ENCODE data around the gene SLC43A2.
A peak's percentile ranks its signal among the peaks of the same experiment; 100 is the strongest.

Gene SLC43A2

GRCh38 chr17:1644493-1645206, 16.0 kb upstream of the SLC43A2 start:
- Histone ChIP-seq H3K4me1 (ENCODE audit: control insufficient read depth in 2 of 2, insufficient read depth in 2 of 2, low read length in 2 of 2) (peaks cover 26 to 27% of the 10 kb centered on the region in 2 donors), H3K27ac (ENCODE audit: low read depth in 2 of 2, low read length in 2 of 2) (peak overlapping the region in 1 of 2 donors; percentile 68), H3K36me3 (ENCODE audit: control insufficient read depth in 2 of 2, insufficient read depth in 2 of 2, low read length in 2 of 2) (peaks cover 6 to 11% of the 10 kb centered on the region in 2 donors), H3K4me3 (ENCODE audit: low read length in 2 of 2) (peak overlapping the region; percentile 60 to 61), H3K9ac (ENCODE audit: low read depth in 1 of 2, low read length in 2 of 2) (peak overlapping the region; percentile 41 to 47), H3K9me3 (ENCODE audit: control insufficient read depth in 2 of 2, low read length in 2 of 2) (no peaks in the 10 kb centered on the region), H3K27me3 (ENCODE audit: control insufficient read depth in 2 of 2, insufficient read depth in 2 of 2, low read length in 2 of 2) (no peaks in the 10 kb centered on the region)

- peak overlapping the region; percentile 47 for H3K9ac ChIP-seq (ENCODE audit: low read depth in 1 of 2, low read length in 2 of 2)
- peak overlapping the region; percentile 10 to 68 for H3K27ac ChIP-seq (ENCODE audit: low read depth in 2 of 2, low read length in 2 of 2)
Measured at GRCh38 chr17:1643999-1644492, 15.4 kb upstream of the SLC43A2 start.

GRCh38 chr17:1643293-1643998, 14.8 kb upstream of the SLC43A2 start:
- peak overlapping the region; percentile 30 to 68 for H3K27ac ChIP-seq (ENCODE audit: low read depth in 2 of 2, low read length in 2 of 2)
- peaks cover 24 to 25% of the 10 kb centered on the region in 2 donors for H3K4me1 ChIP-seq (ENCODE audit: control insufficient read depth in 2 of 2, insufficient read depth in 2 of 2, low read length in 2 of 2)
- H3K9ac ChIP-seq (ENCODE audit: low read depth in 1 of 2, low read length in 2 of 2), result peak overlapping the region; percentile 47
- no peaks in the 10 kb centered on the region for H3K27me3 ChIP-seq (ENCODE audit: control insufficient read depth in 2 of 2, insufficient read depth in 2 of 2, low read length in 2 of 2)
- no peaks in the 10 kb centered on the region for H3K9me3 ChIP-seq (ENCODE audit: control insufficient read depth in 2 of 2, low read length in 2 of 2)
- H3K4me3 ChIP-seq (ENCODE audit: low read length in 2 of 2), result peak overlapping the region; percentile 60 to 61
- peaks cover 6 to 11% of the 10 kb centered on the region in 2 donors for H3K36me3 ChIP-seq (ENCODE audit: control insufficient read depth in 2 of 2, insufficient read depth in 2 of 2, low read length in 2 of 2)

More at GRCh38 chr17:1643999-1644492, 15.4 kb upstream of the SLC43A2 start:
- Histone ChIP-seq H3K4me3 (ENCODE audit: low read length in 2 of 2) (peak overlapping the region; percentile 60 to 61), H3K36me3 (ENCODE audit: control insufficient read depth in 2 of 2, insufficient read depth in 2 of 2, low read length in 2 of 2) (peaks cover 6 to 11% of the 10 kb centered on the region in 2 donors), H3K27me3 (ENCODE audit: control insufficient read depth in 2 of 2, insufficient read depth in 2 of 2, low read length in 2 of 2) (no peaks in the 10 kb centered on the region), H3K9me3 (ENCODE audit: control insufficient read depth in 2 of 2, low read length in 2 of 2) (no peaks in the 10 kb centered on the region), H3K4me1 (ENCODE audit: control insufficient read depth in 2 of 2, insufficient read depth in 2 of 2, low read length in 2 of 2) (peaks cover 26 to 27% of the 10 kb centered on the region in 2 donors)

- H3K9ac ChIP-seq (ENCODE audit: low read depth in 1 of 2, low read length in 2 of 2), result no peak overlapping the region
- no peak overlapping the region for H3K27ac ChIP-seq (ENCODE audit: low read depth in 2 of 2, low read length in 2 of 2)
- H3K27me3 ChIP-seq (ENCODE audit: control insufficient read depth in 2 of 2, insufficient read depth in 2 of 2, low read length in 2 of 2), result no peaks in the 10 kb centered on the region
- peaks cover 6 to 10% of the 10 kb centered on the region in 2 donors for H3K36me3 ChIP-seq (ENCODE audit: control insufficient read depth in 2 of 2, insufficient read depth in 2 of 2, low read length in 2 of 2)
- no peak overlapping the region for H3K4me3 ChIP-seq (ENCODE audit: low read length in 2 of 2)
- peaks cover 13 to 14% of the 10 kb centered on the region in 2 donors for H3K4me1 ChIP-seq (ENCODE audit: control insufficient read depth in 2 of 2, insufficient read depth in 2 of 2, low read length in 2 of 2)
- H3K9me3 ChIP-seq (ENCODE audit: control insufficient read depth in 2 of 2, low read length in 2 of 2), result no peaks in the 10 kb centered on the region
Measured at GRCh38 chr17:1641065-1641403, 12.4 kb upstream of the SLC43A2 start.

GRCh38 chr17:1640329-1641064, 11.9 kb upstream of the SLC43A2 start:
- no peak overlapping the region for H3K4me3 ChIP-seq (ENCODE audit: low read length in 2 of 2)
- no peak overlapping the region for H3K9ac ChIP-seq (ENCODE audit: low read depth in 1 of 2, low read length in 2 of 2)
- no peak overlapping the region for H3K27ac ChIP-seq (ENCODE audit: low read depth in 2 of 2, low read length in 2 of 2)
- no peaks in the 10 kb centered on the region for H3K9me3 ChIP-seq (ENCODE audit: control insufficient read depth in 2 of 2, low read length in 2 of 2)
- peaks cover 12 to 13% of the 10 kb centered on the region in 2 donors for H3K4me1 ChIP-seq (ENCODE audit: control insufficient read depth in 2 of 2, insufficient read depth in 2 of 2, low read length in 2 of 2)
- H3K36me3 ChIP-seq (ENCODE audit: control insufficient read depth in 2 of 2, insufficient read depth in 2 of 2, low read length in 2 of 2), result peaks cover 7 to 9% of the 10 kb centered on the region in 2 donors
- no peaks in the 10 kb centered on the region for H3K27me3 ChIP-seq (ENCODE audit: control insufficient read depth in 2 of 2, insufficient read depth in 2 of 2, low read length in 2 of 2)

- no peaks in the 10 kb centered on the region for H3K9me3 ChIP-seq (ENCODE audit: control insufficient read depth in 2 of 2, low read length in 2 of 2)
- H3K27ac ChIP-seq (ENCODE audit: low read depth in 2 of 2, low read length in 2 of 2), result no peak overlapping the region
- no peak overlapping the region for H3K4me3 ChIP-seq (ENCODE audit: low read length in 2 of 2)
- no peak overlapping the region for H3K9ac ChIP-seq (ENCODE audit: low read depth in 1 of 2, low read length in 2 of 2)
- H3K27me3 ChIP-seq (ENCODE audit: control insufficient read depth in 2 of 2, insufficient read depth in 2 of 2, low read length in 2 of 2), result no peaks in the 10 kb centered on the region
- H3K36me3 ChIP-seq (ENCODE audit: control insufficient read depth in 2 of 2, insufficient read depth in 2 of 2, low read length in 2 of 2), result peaks cover 5 to 9% of the 10 kb centered on the region in 2 donors
- H3K4me1 ChIP-seq (ENCODE audit: control insufficient read depth in 2 of 2, insufficient read depth in 2 of 2, low read length in 2 of 2), result peaks cover 12 to 13% of the 10 kb centered on the region in 2 donors
Measured at GRCh38 chr17:1639549-1640180, 11.0 kb upstream of the SLC43A2 start.

- Histone ChIP-seq H3K27me3 (ENCODE audit: control insufficient read depth in 2 of 2, insufficient read depth in 2 of 2, low read length in 2 of 2) (no peaks in the 10 kb centered on the region), H3K36me3 (ENCODE audit: control insufficient read depth in 2 of 2, insufficient read depth in 2 of 2, low read length in 2 of 2) (peaks cover 5 to 9% of the 10 kb centered on the region in 2 donors), H3K4me1 (ENCODE audit: control insufficient read depth in 2 of 2, insufficient read depth in 2 of 2, low read length in 2 of 2) (peaks cover 3 to 4% of the 10 kb centered on the region in 2 donors), H3K4me3 (ENCODE audit: low read length in 2 of 2) (no peak overlapping the region), H3K9me3 (ENCODE audit: control insufficient read depth in 2 of 2, low read length in 2 of 2) (no peaks in the 10 kb centered on the region), H3K27ac (ENCODE audit: low read depth in 2 of 2, low read length in 2 of 2) (no peak overlapping the region), H3K9ac (ENCODE audit: low read depth in 1 of 2, low read length in 2 of 2) (no peak overlapping the region)
Measured at GRCh38 chr17:1638624-1639300, 10.1 kb upstream of the SLC43A2 start.

GRCh38 chr17:1638171-1638590, 9.5 kb upstream of the SLC43A2 start:
- peaks cover 5 to 9% of the 10 kb centered on the region in 2 donors for H3K36me3 ChIP-seq (ENCODE audit: control insufficient read depth in 2 of 2, insufficient read depth in 2 of 2, low read length in 2 of 2)
- H3K27me3 ChIP-seq (ENCODE audit: control insufficient read depth in 2 of 2, insufficient read depth in 2 of 2, low read length in 2 of 2), result no peaks in the 10 kb centered on the region
- H3K9me3 ChIP-seq (ENCODE audit: control insufficient read depth in 2 of 2, low read length in 2 of 2), result no peaks in the 10 kb centered on the region
- H3K9ac ChIP-seq (ENCODE audit: low read depth in 1 of 2, low read length in 2 of 2), result no peak overlapping the region
- no peak overlapping the region for H3K4me3 ChIP-seq (ENCODE audit: low read length in 2 of 2)
- H3K4me1 ChIP-seq (ENCODE audit: control insufficient read depth in 2 of 2, insufficient read depth in 2 of 2, low read length in 2 of 2), result no peaks in the 10 kb centered on the region
- no peak overlapping the region for H3K27ac ChIP-seq (ENCODE audit: low read depth in 2 of 2, low read length in 2 of 2)

- H3K9ac ChIP-seq (ENCODE audit: low read depth in 1 of 2, low read length in 2 of 2), result no peak overlapping the region
- peaks cover 5 to 9% of the 10 kb centered on the region in 2 donors for H3K36me3 ChIP-seq (ENCODE audit: control insufficient read depth in 2 of 2, insufficient read depth in 2 of 2, low read length in 2 of 2)
- no peak overlapping the region for H3K4me3 ChIP-seq (ENCODE audit: low read length in 2 of 2)
- no peak overlapping the region for H3K27ac ChIP-seq (ENCODE audit: low read depth in 2 of 2, low read length in 2 of 2)
- no peaks in the 10 kb centered on the region for H3K27me3 ChIP-seq (ENCODE audit: control insufficient read depth in 2 of 2, insufficient read depth in 2 of 2, low read length in 2 of 2)
- no peaks in the 10 kb centered on the region for H3K4me1 ChIP-seq (ENCODE audit: control insufficient read depth in 2 of 2, insufficient read depth in 2 of 2, low read length in 2 of 2)
- H3K9me3 ChIP-seq (ENCODE audit: control insufficient read depth in 2 of 2, low read length in 2 of 2), result no peaks in the 10 kb centered on the region
Measured at GRCh38 chr17:1636732-1637285, 8.2 kb upstream of the SLC43A2 start.
